Measurements from ENCODE around the gene ITPKC.
"Not testable (repeated sequence)": the region's sequence is repeated elsewhere in the genome, so short reads cannot be mapped to it uniquely, and the experiment has no call there.

Gene ITPKC

GRCh38 chr19:40771101-40771862, 54.4 kb downstream of the ITPKC start:
- not testable (repeated sequence) for DNase-seq

- no peak for DNase-seq
These were observed 58.2 kb downstream of the ITPKC start, which contains the start of gene MIA for GRCh38 chr19:40774916-40775631. MIA (plus strand) TSS chr19:40775521; CDS start chr19:40775543, 22 bp downstream.

- no peak for DNase-seq
These were observed 58.7 kb downstream of the ITPKC start for GRCh38 chr19:40775632-40776022.

GRCh38 chr19:40776364-40776763, 59.5 kb downstream of the ITPKC start:
- no peak for DNase-seq

GRCh38 chr19:40776932-40777644, 60.2 kb downstream of the ITPKC start:
- peak; percentile 80 for DNase-seq

- DNase-seq = no peak
These were observed 60.7 kb downstream of the ITPKC start for GRCh38 chr19:40777645-40777936.

- DNase-seq = peak; percentile 100
These were observed 61.2 kb downstream of the ITPKC start, which contains the start of gene RAB4B for GRCh38 chr19:40777937-40778705. RAB4B (plus strand) TSS chr19:40778247; CDS start chr19:40778376, 129 bp downstream.

GRCh38 chr19:40778706-40779284, 61.9 kb downstream of the ITPKC start:
- DNase-seq = no peak

- DNase-seq = no peak
These were observed 63.7 kb downstream of the ITPKC start for GRCh38 chr19:40780582-40780981.

GRCh38 chr19:40781140-40781539, 64.2 kb downstream of the ITPKC start:
- no peak for DNase-seq

- DNase-seq = no peak
These were observed 66.8 kb downstream of the ITPKC start for GRCh38 chr19:40783711-40784110.

GRCh38 chr19:40784146-40784545, 67.2 kb downstream of the ITPKC start:
- not testable (repeated sequence) for DNase-seq

GRCh38 chr19:40785526-40785925, 68.6 kb downstream of the ITPKC start:
- DNase-seq = no peak

- no peak for DNase-seq
These were observed 69.4 kb downstream of the ITPKC start for GRCh38 chr19:40786060-40787037.

Data from activated CD4-positive, alpha-beta T cell treated with anti-CD3 and anti-CD28 coated beads for 1 hour (primary cell).